Smooth muscle cell (in vitro differentiated cells): ENCODE results near the gene C6orf120. TPM values are rescaled to one million over a fixed set of nuclear protein-coding genes. Genes with fewer than 3 reads are reported as not detected.

ENCODE experiments used
- DNase-seq: peaks from one replicate; lab custom pipeline; 2025; ENCODE audit not compliant: unreplicated experiment; lab: John Stamatoyannopoulos, UW
- H2AFZ ChIP-seq: fragments of 200-600 bp; sonication (generic); 2 replicates; pipeline ENCODE4 v1.6.0; 2016; ENCODE audit warnings: antibody characterized with exemption, low read depth, mild to moderate bottlenecking
- H3F3A ChIP-seq: fragments of 200-600 bp; sonication (generic); 2 replicates; pipeline ENCODE4 v1.6.0; 2017; ENCODE audit warnings: antibody characterized with exemption, low read depth
- H3K27ac ChIP-seq: fragments of 200-600 bp; sonication (generic); 2 replicates; pipeline ENCODE4 v1.5.1; 2016; ENCODE audit warnings: low read depth, mild to moderate bottlenecking
- H3K27me3 ChIP-seq: fragments of 200-600 bp; sonication (generic); 2 replicates; pipeline ENCODE4 v1.6.1; 2016; ENCODE audit warnings: low read depth, mild to moderate bottlenecking
- H3K36me3 ChIP-seq: fragments of 200-600 bp; sonication (generic); 2 replicates; pipeline ENCODE4 v1.5.1; 2016; ENCODE audit warnings: low read depth
- H3K4me1 ChIP-seq: fragments of 200-600 bp; sonication (generic); 2 replicates; pipeline ENCODE4 v1.5.1; 2016; ENCODE audit warnings: low read depth
- H3K4me2 ChIP-seq: fragments of 200-600 bp; sonication (generic); 2 replicates; pipeline ENCODE4 v1.6.0; 2016; ENCODE audit warnings: mild to moderate bottlenecking
- H3K4me3 ChIP-seq: fragments of 200-600 bp; sonication (generic); 2 replicates; pipeline ENCODE4 v1.5.1; 2016; ENCODE audit warnings: mild to moderate bottlenecking
- H3K79me2 ChIP-seq: fragments of 200-600 bp; sonication (generic); 2 replicates; pipeline ENCODE4 v1.6.0; 2016; ENCODE audit warnings: low read depth, mild to moderate bottlenecking
- H3K9ac ChIP-seq: fragments of 200-600 bp; sonication (generic); 2 replicates; pipeline ENCODE4 v1.6.0; 2016; ENCODE audit warnings: low read depth
- H3K9me3 ChIP-seq: fragments of 200-600 bp; sonication (generic); replicated peaks from 2 replicates; pipeline ENCODE4 v1.5.1; 2016; ENCODE audit warnings: low read depth
- H4K20me1 ChIP-seq: fragments of 200-600 bp; sonication (generic); 2 replicates; pipeline ENCODE4 v1.6.0; 2016; ENCODE audit warnings: low read depth
- WGBS: methylation state at CpG from one replicate; pipeline ENCODE4 v1.1.7; 2016; ENCODE audit warnings: low lambda C conversion rate; 5-methylcytosine and 5-hydroxymethylcytosine counted together
- polyA plus RNA-seq: library from polyadenylated mRNA; unstranded; fragments of >200 nt; fragmentation: Nextera tagmentation; extraction: Ambion mirVana; gene quantifications from 2 replicates; pipeline ENCODE4 v1.2.1, GENCODE V29; 2016
- total RNA-seq: library from RNA; depleted of rRNA; stranded (reverse); fragments of >200 nt; gene quantifications from 2 replicates; pipeline ENCODE4 v1.2.3, GENCODE V29; 2014
- TF ChIP-seq, protein P1 (sequence below): fragments of 200-600 bp; sonication (generic); IDR thresholded peaks from 2 replicates; pipeline ENCODE4 v1.5.1; 2017; ENCODE audit warnings: borderline replicate concordance, mild to moderate bottlenecking, antibody characterized with exemption; ENCODE audit not compliant: insufficient read depth, poor library complexity, severe bottlenecking

The C6orf120 gene
- total and polyA plus RNA-seq, 2 experiments from 2014 or later: 30.2 to 50.2 TPM

DNA sequence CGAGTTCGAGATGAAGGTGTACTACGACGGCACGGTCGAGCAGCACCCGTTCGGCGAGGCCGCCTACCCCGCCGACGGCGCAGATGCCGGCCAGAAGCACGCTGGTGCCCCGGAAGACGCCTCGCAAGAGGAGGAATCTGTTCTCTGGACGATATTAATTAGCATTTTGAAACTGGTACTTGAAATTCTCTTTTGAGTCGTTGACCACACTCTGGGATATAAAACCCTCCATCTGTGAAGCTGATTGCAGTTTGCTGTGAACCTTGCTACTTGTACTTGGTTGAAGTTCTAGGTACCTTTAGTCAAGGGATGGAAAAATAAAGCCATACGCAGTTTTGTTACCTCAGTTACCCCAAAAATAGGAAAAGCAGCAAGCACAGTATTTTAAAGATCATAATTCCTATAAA, 917 bp downstream of the C6orf120 start:
- H3K79me2 ChIP-seq: peaks cover 34% of the 10 kb centered on the region

DNA sequence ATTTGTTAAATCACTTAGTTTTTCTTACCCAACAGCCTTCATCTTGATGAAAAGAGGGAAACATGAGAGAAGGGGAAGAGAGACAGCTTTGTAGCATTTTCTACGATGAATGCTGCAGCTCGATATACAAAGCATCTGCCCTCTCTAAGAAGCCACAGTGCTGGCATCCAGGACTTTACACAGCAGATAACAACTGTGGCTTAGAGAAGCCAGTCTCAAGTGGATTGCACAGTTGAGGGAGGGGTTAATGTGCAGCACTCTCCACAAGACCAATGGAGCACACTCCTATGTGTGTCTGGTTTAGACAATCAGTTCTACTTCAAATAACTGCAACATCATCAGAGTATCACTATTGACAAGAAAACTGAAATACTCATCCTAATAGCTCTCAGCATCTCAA, 5.8 kb downstream of the C6orf120 start:
- H3K27me3 ChIP-seq: no peaks in the 10 kb centered on the region
- DNase-seq: no peak
- H3K79me2 ChIP-seq: peaks cover 21% of the 10 kb centered on the region
- peaks cover 7% of the 10 kb centered on the region for H3F3A ChIP-seq
- peaks cover 19% of the 10 kb centered on the region for H3K36me3 ChIP-seq
- no peak overlapping the region for H3K27ac ChIP-seq
- peaks cover 17% of the 10 kb centered on the region for H4K20me1 ChIP-seq
- no peaks in the 10 kb centered on the region for H3K9me3 ChIP-seq
- H2AFZ ChIP-seq: no peak overlapping the region
- TF ChIP-seq, protein P1, sequence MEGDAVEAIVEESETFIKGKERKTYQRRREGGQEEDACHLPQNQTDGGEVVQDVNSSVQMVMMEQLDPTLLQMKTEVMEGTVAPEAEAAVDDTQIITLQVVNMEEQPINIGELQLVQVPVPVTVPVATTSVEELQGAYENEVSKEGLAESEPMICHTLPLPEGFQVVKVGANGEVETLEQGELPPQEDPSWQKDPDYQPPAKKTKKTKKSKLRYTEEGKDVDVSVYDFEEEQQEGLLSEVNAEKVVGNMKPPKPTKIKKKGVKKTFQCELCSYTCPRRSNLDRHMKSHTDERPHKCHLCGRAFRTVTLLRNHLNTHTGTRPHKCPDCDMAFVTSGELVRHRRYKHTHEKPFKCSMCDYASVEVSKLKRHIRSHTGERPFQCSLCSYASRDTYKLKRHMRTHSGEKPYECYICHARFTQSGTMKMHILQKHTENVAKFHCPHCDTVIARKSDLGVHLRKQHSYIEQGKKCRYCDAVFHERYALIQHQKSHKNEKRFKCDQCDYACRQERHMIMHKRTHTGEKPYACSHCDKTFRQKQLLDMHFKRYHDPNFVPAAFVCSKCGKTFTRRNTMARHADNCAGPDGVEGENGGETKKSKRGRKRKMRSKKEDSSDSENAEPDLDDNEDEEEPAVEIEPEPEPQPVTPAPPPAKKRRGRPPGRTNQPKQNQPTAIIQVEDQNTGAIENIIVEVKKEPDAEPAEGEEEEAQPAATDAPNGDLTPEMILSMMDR: no peak
- 60% methylated on average over 2 of the region's 2 CpGs for WGBS
- H3K4me3 ChIP-seq: no peak overlapping the region
- no peak overlapping the region for H3K9ac ChIP-seq
- peaks cover 22% of the 10 kb centered on the region for H3K4me1 ChIP-seq
- H3K4me2 ChIP-seq: no peak overlapping the region

More for the DNA sequence above, 917 bp downstream of the C6orf120 start:
- TF ChIP-seq, protein P1: no peak
- Histone ChIP-seq H3K27ac (peak overlapping the region; percentile 96), H3K9ac (peak overlapping the region; percentile 97), H3K4me1 (peaks cover 34% of the 10 kb centered on the region), H3K27me3 (no peaks in the 10 kb centered on the region), H3K4me2 (peak overlapping the region; percentile 95), H2AFZ (peak overlapping the region; percentile 87), H3K36me3 (no peaks in the 10 kb centered on the region), H3F3A (peaks cover 13% of the 10 kb centered on the region), H3K9me3 (no peaks in the 10 kb centered on the region), H4K20me1 (peaks cover 17% of the 10 kb centered on the region), H3K4me3 (peak overlapping the region; percentile 84)
- 5% methylated on average over 22 of the region's 22 CpGs for WGBS
- no peak for DNase-seq

DNA sequence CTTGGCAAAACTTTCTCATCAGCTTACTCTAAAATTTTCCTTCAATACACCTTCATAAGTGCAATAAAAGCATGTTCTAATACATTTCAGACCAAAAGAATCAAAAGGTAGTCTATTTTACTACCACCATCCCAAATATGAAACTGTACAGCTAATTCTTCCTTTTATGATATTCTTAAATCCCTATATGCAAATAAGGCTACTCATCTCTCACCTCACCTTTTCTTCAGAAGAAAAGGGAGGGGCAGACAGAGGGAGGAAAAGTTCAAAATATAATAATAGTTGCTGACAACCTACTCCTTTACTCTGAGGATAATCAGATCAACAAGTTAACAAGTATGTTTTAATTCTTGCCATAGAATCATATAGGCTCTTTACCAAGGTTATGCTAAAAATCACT, 7.4 kb downstream of the C6orf120 start:
- Histone ChIP-seq H3K4me3 (no peak overlapping the region), H3K4me1 (peaks cover 7% of the 10 kb centered on the region), H4K20me1 (peaks cover 2% of the 10 kb centered on the region), H3K27ac (no peak overlapping the region), H3F3A (peaks cover 7% of the 10 kb centered on the region), H2AFZ (no peak overlapping the region), H3K79me2 (peaks cover 6% of the 10 kb centered on the region), H3K27me3 (no peaks in the 10 kb centered on the region), H3K9ac (no peak overlapping the region), H3K9me3 (no peaks in the 10 kb centered on the region), H3K36me3 (peaks cover 19% of the 10 kb centered on the region), H3K4me2 (no peak overlapping the region)
- TF ChIP-seq, protein P1: no peak
- no peak for DNase-seq

- Histone ChIP-seq H3K4me2 (no peak overlapping the region), H3K79me2 (peaks cover 4% of the 10 kb centered on the region), H2AFZ (no peak overlapping the region), H3F3A (peaks cover 7% of the 10 kb centered on the region), H3K9me3 (no peaks in the 10 kb centered on the region), H3K4me3 (no peak overlapping the region), H3K27ac (no peak overlapping the region), H3K36me3 (peaks cover 19% of the 10 kb centered on the region), H3K27me3 (no peaks in the 10 kb centered on the region), H4K20me1 (no peaks in the 10 kb centered on the region), H3K4me1 (no peaks in the 10 kb centered on the region), H3K9ac (no peak overlapping the region)
- TF ChIP-seq, protein P1: no peak
- WGBS: 84% methylated on average over 3 of the region's 3 CpGs
- no peak for DNase-seq
Measured at GRCh38 chr6:169710009-169710408, 8.1 kb downstream of the C6orf120 start.
